ENCODE data around the gene UTS2R. TPM values are rescaled to one million over a fixed set of nuclear protein-coding genes. Genes with fewer than 3 reads are reported as not detected.

Gene UTS2R
- total RNA-seq, 2 experiments from 2014 or later = not detected

DNA sequence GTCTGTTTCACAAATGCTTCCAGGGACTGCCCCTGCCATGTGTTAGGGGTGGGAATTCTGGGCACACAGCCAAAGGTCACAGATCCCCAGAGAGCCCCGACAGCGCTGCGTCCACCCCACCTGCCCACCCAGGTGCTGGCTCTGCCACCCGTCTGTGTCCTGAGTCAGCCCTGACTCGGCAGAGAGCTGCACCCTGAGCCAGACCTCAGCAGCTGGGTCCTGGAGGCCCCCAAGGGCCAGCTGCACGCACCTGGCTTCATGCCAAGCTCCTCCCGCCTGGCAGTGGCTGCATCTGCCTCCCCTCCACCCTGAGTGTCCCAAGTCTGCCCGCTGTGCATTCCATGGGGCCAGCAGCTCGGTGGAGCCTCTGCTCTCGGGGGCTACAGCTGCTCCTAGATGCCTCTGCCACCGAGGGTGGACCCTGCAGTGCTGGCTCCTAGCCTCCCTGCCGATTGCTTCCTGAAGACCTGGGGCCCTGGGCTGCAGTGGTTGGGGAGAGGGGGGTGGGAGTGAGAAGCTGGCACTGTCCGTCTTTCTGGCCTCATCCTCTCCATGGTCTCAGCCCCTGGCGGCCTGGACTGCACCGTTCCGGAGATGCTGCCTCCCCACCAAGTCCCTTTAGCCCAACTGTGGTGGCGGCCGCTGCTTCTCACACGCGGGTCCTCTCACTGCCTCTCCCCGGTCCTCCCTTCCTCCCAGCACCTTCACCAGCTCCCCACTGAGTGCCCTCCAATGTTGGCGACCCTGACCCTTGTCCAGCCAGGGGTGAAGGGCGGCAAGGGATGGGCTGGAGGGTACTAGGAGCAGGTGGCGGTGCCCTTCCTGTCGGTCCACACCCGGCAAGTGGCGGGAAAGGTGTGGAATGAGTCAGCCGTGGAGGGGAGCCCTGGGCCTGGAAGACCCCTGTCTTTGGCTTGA, 41.0 kb upstream of the UTS2R start:
- H3K4me1 Mint-ChIP-seq = peaks cover 16% of the 10 kb centered on the region
- no peak overlapping the region for H3K4me3 Mint-ChIP-seq
- peaks cover 31% of the 10 kb centered on the region for H3K27me3 Mint-ChIP-seq
- no peaks in the 10 kb centered on the region for H3K36me3 Mint-ChIP-seq
- H3K9me3 Mint-ChIP-seq = no peaks in the 10 kb centered on the region
- no peak for DNase-seq
- no peak overlapping the region for H3K27ac Mint-ChIP-seq

DNA sequence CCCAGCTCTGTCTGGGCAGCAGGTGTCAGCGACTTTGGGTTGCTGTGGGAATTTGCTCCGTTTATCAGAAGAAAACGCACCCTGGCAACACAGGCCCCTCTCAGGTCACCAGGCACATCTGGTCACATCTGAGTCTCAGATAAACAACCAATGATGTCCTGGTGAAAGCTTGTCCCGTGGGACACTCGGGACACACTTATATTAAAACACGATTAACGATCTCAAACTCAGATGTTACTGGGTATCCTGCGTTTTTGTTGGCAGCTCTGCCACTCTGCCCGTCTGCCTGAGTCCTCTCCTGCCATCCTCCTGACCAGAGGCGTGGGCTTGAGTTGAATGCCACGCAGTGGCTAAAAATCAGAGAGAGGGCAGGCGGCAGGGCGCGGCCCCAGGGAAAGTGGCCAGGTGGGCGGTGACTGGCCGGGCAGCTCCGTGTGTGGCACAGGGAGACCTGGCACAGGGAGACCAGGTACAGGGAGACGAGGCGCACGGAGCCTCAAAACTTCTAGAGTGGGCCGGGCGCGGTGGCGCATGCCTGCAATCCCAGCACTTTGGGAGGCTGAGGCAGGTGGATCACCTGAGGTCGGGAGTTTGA, 40.1 kb upstream of the UTS2R start:
- H3K4me1 Mint-ChIP-seq = peaks cover 22% of the 10 kb centered on the region
- H3K27me3 Mint-ChIP-seq = peaks cover 31% of the 10 kb centered on the region
- H3K9me3 Mint-ChIP-seq = no peaks in the 10 kb centered on the region
- no peak for DNase-seq
- H3K36me3 Mint-ChIP-seq = no peaks in the 10 kb centered on the region
- no peak overlapping the region for H3K27ac Mint-ChIP-seq
- H3K4me3 Mint-ChIP-seq = no peak overlapping the region

DNA sequence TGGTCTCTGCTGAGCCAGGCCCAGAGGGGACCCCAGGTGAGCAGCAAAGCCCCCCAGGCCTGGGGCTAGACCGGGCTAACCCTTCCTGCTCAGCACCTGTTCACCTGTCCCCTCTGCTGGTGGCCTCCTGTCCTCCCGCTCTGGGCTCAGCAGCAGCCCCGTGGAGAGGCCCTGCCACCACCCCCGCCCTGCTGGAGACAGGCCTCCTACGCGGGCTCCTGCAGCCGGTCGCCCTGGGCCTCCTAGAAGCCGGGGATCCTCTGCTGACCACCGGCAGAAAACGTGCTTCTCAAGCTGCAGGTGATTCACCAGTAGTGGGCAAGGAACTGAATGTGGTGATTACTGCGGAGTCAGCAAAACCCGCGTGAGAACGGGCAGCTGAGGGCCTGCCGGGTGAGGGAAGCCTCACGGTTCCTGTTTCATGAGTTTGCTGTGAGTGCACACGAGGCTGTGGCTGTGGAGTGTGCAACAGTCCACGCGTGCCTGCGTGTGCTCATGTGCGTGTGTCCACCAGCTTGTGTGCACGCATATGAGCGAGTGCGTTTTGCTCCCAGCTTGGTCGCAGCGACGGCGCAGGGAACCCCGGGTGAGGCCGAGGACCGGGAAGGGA, 38.8 kb upstream of the UTS2R start:
- Mint-ChIP-seq H3K27ac (no peak overlapping the region), H3K4me3 (peak overlapping the region; percentile 48), H3K9me3 (no peaks in the 10 kb centered on the region), H3K4me1 (peaks cover 22% of the 10 kb centered on the region), H3K36me3 (no peaks in the 10 kb centered on the region), H3K27me3 (peaks cover 31% of the 10 kb centered on the region)
- no peak for DNase-seq

DNA sequence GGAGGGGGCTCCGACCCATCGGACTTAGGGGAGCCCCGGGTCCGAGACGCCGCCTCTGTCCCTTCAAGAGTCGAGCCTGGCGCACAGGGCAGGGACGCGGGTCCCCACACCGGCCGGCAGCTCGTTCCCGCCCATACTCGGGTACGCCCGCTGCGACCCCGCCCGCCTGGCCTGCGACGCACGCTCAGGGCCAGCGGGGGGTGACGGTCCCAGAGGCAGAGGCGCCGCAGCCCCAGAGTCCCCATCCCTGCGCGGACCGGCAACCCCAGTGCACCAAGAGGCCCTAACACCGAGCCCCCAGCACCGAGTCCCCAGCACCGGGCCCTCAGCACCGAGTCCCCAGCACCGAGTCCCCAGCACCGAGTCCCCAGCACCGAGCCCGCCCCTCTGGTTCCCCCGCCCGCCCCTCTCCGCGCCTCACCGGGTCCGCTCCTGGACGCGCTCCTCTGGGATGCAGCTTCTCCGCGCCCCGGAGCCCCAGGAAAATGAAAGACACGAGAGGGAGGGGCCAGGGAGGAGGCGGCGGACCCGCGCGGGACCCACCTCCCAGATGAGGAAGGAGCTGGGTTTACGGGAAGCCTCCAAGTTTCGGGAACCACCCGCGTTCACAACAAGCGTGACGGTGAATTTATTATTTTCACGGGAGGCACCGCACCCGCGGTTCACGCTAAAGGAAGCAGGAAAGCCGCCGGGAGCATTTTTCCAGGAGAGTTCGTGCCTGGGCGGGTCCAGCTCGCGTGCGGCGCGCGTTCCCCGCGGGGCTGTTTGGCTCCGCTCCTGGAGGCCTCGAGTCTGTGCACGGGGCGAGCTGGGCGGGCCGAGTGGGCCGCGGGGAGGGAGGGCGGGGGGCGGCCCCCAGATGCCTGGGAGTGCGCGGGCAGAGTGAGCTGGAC, 38.0 kb upstream of the UTS2R start, which contains the start of gene SECTM1:
SECTM1 (minus strand) TSS at position 488 of the 893 bp plus-strand sequence. CDS start 6,526 bp downstream, outside the sequence.
- Mint-ChIP-seq H3K4me3 (peak within 1 kb of the TSS; percentile 51), H3K27ac (no peak within 1 kb of the TSS)

DNA sequence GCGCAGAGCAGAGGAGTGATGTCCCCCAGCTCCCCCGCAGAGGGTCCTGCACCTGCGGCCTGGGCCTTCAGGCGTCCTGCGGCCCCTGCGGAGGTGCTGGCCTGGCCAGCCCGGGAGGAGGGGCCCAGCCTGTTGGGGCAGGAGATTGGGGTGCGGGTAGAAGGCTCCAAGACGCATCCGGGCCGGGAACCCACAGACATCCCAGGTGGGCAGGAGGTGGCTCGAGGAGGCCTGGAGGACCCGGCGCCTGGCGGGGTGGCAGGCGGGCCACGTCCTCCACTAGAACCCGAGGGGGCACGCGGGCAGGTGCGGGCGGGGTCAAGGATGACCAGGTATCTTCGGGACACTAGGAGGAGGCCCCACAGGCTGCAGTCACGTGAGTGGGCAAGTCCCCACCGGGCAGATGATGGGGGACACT, 37.4 kb upstream of the UTS2R start:
- no peaks in the 10 kb centered on the region for H3K36me3 Mint-ChIP-seq
- H3K4me3 Mint-ChIP-seq = peak overlapping the region; percentile 14
- H3K27me3 Mint-ChIP-seq = peaks cover 31% of the 10 kb centered on the region
- DNase-seq = no peak
- H3K27ac Mint-ChIP-seq = no peak overlapping the region
- no peaks in the 10 kb centered on the region for H3K9me3 Mint-ChIP-seq
- H3K4me1 Mint-ChIP-seq = peaks cover 22% of the 10 kb centered on the region

More for the DNA sequence above, 38.0 kb upstream of the UTS2R start, which contains the start of gene SECTM1:
- Mint-ChIP-seq H3K27me3 (peaks cover 31% of the 10 kb centered on the region), H3K9me3 (no peaks in the 10 kb centered on the region), H3K36me3 (no peaks in the 10 kb centered on the region), H3K4me1 (peaks cover 22% of the 10 kb centered on the region)
- no peak for DNase-seq

DNA sequence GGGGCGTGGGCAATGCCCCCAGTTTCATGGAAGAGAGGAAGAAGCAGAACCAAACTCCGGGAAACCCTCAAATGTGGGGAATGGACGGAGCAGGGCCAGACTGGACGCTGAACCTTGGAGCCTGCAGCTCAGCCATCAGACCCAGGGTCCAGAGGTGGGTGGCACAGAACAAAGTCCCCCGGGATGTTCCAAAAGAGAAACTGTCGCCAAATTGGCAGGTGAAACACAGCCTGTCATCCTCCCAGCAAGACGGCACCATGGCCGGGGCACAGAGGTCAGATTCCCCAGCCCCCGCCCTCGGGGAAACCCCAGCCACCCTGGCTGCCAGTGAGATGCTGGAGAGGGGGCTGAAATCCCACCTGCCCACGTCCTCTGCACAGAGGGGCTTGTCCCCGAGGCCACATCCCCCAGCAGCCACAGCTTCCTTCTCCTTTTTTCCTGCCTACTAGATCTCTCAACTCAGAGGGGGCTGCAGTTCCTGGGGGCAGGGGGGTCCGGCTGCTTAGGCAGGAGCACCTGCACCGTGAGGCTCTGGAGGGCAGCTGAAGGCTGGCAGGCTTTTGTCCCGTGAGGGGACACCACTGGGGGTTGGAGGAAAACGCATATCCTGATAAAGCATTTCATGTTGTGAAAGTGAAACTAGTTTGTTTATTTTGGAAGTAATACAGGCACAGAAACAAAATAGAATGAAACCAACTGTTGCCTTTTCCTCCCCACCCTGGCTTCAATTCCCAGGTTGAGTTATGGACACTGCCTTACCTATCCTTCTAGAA, 36.8 kb upstream of the UTS2R start:
- H3K27me3 Mint-ChIP-seq = peaks cover 31% of the 10 kb centered on the region
- H3K27ac Mint-ChIP-seq = no peak overlapping the region
- no peaks in the 10 kb centered on the region for H3K9me3 Mint-ChIP-seq
- H3K36me3 Mint-ChIP-seq = no peaks in the 10 kb centered on the region
- peak overlapping the region; percentile 76 for H3K4me3 Mint-ChIP-seq
- DNase-seq = no peak
- H3K4me1 Mint-ChIP-seq = peaks cover 22% of the 10 kb centered on the region

DNA sequence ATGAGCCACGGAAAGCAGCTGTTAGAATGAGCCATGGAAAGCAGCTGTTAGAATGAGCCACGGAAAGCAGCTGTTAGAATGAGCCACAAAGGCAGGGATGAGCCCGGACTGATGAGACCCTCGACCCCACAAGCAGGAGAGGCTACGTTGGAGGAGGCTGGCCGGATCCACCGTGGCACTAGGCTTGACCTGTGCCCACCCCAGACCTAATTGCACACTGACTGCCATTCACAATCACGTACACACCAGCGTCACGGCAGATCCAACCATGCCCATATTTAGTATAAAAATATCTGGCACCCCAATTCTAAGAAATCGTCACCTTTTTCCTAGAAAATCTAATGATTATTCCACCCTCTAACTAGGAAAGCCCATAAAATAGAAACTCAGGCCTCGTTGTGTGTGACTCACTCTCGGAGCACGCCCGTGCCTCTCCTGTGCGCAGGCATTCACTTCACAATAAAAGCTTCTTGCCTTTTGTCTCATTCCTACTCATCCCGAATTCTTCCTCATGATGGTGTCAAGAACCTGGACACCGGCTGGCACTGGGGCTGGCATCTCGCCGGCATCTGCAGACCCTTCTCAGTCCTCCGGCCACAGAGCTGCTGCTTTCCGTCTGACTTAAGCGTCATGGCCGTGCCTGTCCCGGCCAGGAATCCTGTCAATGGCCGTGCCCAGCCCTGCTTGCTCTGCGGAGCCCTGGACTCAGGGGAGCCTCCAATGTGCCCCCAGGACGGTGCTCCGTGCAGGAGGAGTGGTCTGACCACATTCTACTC, 32.5 kb upstream of the UTS2R start:
- Mint-ChIP-seq H3K9me3 (no peaks in the 10 kb centered on the region), H3K4me3 (no peak overlapping the region), H3K27me3 (peaks cover 3% of the 10 kb centered on the region), H3K27ac (no peak overlapping the region), H3K36me3 (no peaks in the 10 kb centered on the region), H3K4me1 (peaks cover 17% of the 10 kb centered on the region)
- DNase-seq = no peak

DNA sequence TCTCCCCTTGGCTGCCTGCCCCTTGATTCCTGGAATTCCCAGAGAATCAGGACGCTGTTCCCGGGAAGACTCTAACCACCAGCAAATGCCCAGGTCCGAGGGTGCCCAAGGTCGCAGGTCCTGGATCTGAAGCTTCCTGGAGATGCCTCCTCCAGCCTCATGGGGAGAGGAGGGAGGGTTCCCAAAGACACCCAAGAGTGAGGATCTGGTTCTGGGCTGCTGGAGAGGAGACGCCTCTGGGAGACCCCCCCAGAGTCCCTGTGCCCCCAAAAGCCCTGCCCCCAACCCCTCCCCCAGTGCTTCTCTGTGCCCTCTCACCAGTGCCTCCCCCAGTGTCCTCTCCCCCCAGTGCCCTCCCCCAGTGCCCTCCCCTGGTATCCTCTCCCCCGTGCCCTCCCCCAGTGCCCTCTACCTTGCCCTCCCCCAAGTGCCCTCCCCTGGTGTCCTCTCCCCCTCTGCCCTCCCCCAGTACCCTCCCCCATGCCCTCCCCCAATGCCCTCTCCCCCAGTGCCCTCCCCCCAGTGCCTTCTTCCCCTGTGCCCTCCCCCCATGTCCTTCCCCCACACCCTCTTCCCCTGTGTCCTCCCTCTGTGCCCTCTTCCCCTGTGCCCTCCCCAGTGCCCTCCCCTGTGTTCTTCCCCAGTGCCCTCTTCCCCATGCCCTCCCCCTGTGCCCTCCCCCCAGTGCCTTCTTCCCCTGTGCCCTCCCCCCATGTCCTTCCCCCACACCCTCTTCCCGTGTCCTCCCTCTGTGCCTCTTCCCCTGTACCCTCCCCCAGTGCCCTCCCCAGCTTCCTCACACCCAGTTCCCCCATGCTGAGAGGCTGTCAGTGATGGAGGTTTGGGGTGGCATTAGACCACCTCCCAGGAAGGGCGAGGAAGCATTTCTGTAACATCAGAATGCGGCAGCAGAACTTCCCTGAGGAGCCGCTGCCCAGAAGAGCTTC, 31.7 kb upstream of the UTS2R start:
- no peak for DNase-seq
- Mint-ChIP-seq H3K36me3 (no peaks in the 10 kb centered on the region), H3K27ac (no peak overlapping the region), H3K27me3 (peaks cover 2% of the 10 kb centered on the region), H3K9me3 (no peaks in the 10 kb centered on the region), H3K4me1 (peaks cover 12% of the 10 kb centered on the region), H3K4me3 (no peak overlapping the region)

DNA sequence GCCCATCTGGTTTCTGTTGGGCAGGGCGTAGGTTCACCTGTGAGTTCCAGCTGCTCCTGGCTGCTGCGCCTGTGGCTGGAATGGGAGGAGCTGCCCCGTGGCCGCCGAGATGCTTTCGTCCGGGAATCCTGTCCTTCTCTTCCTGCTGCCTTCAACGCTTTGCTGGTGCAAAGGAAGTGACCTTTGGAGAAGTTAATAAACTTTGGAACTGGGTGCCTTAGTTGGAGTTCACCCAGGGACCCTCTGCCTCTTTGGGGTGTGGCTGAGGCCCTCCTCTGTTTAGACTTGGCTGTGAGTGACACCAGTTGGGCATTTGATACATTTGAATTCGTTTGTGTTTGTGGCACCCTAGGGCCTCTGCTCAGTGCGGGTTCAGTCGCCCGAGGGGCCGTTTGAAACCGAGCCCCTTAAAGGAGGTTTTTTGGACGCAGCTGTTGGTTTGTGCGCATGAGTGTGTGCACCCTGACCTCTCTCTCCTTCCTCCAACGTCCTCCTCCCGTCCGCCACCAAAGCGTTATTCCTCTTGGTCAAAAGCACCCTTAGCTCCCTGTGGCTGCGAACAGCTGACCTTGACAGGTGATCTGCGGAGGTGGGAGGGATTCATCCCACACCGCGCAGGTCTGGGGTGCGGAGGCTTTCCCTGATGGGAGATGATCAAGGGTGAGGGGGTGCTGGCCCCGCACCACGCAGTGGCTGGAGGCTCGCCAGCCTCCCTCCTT, 29.0 kb upstream of the UTS2R start:
- no peak for DNase-seq
- H3K27ac Mint-ChIP-seq = no peak overlapping the region
- H3K4me3 Mint-ChIP-seq = no peak overlapping the region
- H3K4me1 Mint-ChIP-seq = peaks cover 6% of the 10 kb centered on the region
- H3K36me3 Mint-ChIP-seq = no peaks in the 10 kb centered on the region
- peaks cover 7% of the 10 kb centered on the region for H3K27me3 Mint-ChIP-seq
- H3K9me3 Mint-ChIP-seq = no peaks in the 10 kb centered on the region

DNA sequence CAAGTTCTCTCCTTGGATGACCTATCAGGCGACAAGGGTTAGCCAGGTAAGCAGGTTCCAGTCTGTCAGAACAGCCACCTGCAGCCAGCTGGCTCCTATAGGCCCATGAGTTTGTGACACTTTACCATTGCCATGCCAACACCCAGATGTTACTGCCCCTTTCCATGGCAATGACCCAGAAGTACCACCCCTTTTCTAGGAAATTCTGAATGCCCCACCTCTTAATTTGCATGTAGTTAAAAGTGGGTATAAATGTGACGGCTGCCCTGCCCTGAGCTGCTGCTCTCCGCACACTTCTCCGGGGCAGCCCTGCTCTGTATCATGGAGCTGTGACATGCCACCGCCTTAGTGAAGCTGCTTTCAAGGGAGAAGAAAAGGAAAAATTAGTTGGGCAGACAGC, 28.0 kb upstream of the UTS2R start:
- Mint-ChIP-seq H3K27me3 (peaks cover 7% of the 10 kb centered on the region), H3K4me1 (peaks cover 6% of the 10 kb centered on the region), H3K9me3 (no peaks in the 10 kb centered on the region), H3K27ac (no peak overlapping the region), H3K36me3 (no peaks in the 10 kb centered on the region), H3K4me3 (no peak overlapping the region)
- DNase-seq = no peak

DNA sequence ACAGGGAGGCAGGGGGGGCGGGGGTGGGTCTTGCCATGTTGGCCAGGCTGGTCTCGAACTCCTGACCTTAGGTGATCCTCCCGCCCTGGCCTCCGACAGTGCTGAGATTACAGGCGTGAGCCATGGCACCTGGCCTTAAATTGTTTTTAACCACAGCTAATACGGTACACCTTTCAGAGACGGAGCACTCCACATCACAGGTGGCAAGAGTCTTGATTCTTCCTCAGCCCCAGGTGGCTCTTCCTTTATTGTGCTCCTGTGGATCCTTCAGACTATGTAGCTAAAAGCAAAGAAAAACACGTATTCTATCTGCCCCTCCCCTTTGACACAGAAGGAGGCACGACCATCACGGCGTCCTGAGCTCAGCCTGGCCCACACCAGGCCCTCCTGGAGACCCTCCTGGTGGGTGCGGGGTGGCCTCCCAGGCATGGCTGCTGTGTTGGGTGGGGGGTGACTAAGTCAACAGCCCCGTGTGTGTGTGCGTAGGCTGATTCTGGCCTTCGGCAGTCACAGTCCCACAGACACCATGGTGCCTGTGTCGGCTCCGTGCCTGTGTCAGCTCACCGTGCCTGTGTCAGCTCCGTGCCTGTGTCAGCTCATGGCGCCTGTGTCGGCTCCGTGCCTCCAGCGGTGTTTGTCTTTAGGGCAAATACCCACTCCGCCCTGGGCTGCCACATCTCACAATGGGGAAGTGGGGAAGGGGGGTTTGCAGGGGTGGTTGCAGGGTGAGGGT, 27.2 kb upstream of the UTS2R start:
- no peak for DNase-seq
- no peak overlapping the region for H3K27ac Mint-ChIP-seq
- H3K27me3 Mint-ChIP-seq = peaks cover 7% of the 10 kb centered on the region
- peaks cover 6% of the 10 kb centered on the region for H3K4me1 Mint-ChIP-seq
- no peaks in the 10 kb centered on the region for H3K36me3 Mint-ChIP-seq
- H3K4me3 Mint-ChIP-seq = no peak overlapping the region
- no peaks in the 10 kb centered on the region for H3K9me3 Mint-ChIP-seq
